ENCODE measurements around the gene USP33. TPM values are rescaled to one million over a fixed set of nuclear protein-coding genes. Genes with fewer than 3 reads are reported as not detected.

USP33 gene
- total RNA-seq, 4 donors from 2014 or later: 126 to 175 (median 142) TPM

DNA sequence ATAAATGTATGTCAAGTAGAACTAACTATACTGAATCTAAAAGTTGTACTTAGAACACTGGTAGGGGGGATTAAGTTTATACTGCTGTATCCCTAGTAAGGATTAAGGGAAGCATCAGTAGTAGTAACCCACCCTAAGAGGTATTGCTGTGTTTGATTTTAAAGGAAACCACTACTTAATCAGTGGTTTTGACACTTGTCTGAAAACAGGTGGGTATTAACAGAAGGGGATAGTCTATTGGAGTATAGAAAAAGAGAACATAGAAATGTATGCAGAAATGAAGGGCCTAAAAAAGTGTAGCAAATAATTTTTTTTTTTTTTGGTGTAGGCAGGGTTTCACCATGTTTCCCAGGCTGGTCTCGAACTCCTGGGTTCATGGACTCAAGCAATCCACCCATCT lies 22.0 kb upstream of the USP33 start:
- TF ChIP-seq, protein P1, sequence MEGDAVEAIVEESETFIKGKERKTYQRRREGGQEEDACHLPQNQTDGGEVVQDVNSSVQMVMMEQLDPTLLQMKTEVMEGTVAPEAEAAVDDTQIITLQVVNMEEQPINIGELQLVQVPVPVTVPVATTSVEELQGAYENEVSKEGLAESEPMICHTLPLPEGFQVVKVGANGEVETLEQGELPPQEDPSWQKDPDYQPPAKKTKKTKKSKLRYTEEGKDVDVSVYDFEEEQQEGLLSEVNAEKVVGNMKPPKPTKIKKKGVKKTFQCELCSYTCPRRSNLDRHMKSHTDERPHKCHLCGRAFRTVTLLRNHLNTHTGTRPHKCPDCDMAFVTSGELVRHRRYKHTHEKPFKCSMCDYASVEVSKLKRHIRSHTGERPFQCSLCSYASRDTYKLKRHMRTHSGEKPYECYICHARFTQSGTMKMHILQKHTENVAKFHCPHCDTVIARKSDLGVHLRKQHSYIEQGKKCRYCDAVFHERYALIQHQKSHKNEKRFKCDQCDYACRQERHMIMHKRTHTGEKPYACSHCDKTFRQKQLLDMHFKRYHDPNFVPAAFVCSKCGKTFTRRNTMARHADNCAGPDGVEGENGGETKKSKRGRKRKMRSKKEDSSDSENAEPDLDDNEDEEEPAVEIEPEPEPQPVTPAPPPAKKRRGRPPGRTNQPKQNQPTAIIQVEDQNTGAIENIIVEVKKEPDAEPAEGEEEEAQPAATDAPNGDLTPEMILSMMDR (IDR thresholded peaks at IDR 0.05; ENCODE audit: low read depth): no peak

DNA sequence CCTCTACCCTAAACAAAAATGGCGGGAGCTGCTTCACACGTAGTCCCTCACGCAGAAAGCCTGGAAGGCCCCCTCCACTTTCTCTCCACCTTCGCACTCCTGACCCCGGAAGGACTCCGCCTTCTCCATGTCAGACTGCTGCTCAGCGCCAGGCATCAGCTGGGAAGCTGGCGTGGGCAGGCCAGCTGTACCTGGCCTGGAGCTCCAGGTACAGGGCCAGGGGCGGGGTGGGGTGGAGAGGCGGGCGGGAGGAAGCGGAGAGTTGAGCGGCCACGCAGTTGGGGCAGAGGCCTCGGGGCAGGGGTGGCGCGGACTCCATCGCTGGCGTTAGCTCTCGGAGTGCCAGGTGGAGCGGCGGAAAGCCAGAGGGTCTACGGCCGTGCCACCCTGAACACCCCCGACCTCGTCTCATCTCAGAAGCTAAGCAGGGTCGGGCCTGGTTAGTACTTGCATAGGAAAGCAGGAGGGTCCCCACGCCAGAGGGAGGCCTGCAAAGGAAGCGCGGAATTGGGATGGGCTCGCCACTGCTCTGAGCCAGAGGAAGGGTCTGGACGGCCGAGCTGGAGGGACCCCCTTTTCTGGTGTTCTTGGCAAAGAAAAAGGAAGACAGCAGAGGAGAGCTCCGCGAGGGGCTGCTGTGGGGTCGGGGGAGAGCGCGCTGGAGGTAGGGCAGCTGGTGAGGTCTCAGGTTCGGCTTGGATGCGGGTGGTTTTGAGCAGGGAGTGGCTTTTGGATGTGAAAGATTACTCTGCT lies 20.1 kb upstream of the USP33 start, which contains the start of gene MIGA1:
Gene MIGA1 (plus strand): TSS at position 121 of the 753 bp plus-strand sequence. CDS start 3,604 bp downstream, outside the sequence.
- TF ChIP-seq, protein P1 (IDR thresholded peaks at IDR 0.05; ENCODE audit: low read depth): no peak

DNA sequence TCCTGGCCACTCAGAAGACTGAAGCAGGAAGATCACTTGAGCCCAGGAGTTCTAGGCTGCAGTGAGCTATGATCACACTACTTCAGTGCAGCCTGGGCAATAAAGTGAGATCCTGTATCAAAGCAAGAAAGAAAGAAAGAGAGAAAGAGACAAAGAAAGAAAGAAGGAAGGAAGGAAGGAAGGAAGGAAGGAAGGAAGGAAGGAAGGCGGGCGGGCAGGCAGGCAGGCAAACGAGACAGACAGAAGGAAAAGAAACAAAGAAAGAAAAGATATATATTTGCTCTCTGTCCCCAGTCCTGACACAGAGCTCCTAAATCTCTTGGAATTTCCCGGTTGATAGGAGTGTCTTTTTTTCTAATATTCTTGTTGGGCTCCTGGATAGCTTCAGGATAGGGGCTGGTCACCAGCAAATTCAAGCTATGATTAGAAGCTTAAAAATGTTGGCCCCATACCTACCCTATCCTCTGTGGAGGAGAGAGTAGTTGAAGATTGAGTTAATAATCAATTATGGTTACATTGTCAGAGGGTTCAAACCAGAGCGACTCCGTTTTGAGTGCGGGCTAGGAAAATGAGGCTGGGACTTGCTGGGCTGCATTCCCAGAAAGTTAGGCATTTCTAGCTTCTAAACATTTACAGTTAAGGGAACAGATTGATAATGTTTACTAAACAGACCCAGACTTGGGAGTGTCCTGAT lies 16.5 kb upstream of the USP33 start:
- TF ChIP-seq, protein P1 (IDR thresholded peaks at IDR 0.05; ENCODE audit: low read depth): no peak

DNA sequence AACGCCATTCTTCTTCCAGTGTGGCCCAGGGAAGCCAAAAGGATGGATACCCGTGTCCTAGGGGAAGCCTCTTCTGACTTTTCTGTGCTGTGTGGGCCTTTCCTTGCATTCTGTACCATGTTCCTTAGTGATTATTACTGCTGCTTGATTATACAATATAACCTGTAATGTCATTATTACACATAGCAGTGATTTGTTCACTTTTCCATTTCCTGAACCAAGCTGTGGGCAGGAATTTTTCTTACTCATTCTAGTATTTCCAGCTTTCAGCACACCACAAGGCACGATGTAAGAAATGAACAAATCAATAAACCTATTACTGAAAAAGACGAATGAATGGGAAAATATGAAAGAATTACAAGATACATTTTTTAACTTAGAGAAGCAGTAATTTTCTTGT lies 8.4 kb upstream of the USP33 start:
- TF ChIP-seq, protein P1 (IDR thresholded peaks at IDR 0.05; ENCODE audit: low read depth): no peak

DNA sequence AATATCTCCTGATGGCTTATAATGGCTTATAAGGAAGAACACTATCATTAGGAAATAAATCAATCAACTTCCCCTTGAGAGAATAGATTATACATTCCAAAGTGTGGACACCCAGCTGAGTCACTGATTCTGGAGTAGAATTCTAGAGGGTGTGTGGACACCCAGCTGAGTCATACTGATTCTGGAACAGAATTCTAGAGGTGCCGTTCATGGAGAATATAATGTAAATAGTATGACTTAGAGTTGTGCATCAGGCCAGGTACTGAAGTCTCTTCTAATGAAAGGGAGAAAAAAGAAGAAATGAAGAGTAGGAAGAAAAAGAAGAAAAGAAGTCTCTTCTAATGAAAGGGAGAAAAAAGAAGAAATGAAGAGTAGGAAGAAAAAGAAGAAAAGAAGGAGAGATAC lies 2.4 kb upstream of the USP33 start:
- TF ChIP-seq, protein P1 (IDR thresholded peaks at IDR 0.05; ENCODE audit: low read depth): no peak

DNA sequence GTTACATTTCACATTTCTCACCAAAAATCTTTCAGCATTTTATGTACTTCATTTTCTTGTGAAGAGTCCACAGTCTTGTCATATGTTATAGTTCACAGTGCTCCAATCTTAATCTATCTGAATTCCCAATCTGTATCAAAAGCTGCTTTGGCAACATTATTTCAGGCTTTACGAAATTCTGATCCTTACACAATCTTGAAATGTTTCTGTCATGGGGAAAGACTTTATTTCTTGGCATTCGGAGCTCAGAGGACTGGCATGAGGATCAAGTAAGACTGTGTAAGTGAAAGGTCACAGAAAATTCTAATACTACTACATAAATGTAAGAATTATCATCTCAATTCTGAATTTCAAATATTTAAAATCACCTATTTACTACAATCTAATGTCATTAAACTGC lies 2.0 kb downstream of the USP33 start:
- TF ChIP-seq, protein P1 (IDR thresholded peaks at IDR 0.05; ENCODE audit: low read depth): no peak

DNA sequence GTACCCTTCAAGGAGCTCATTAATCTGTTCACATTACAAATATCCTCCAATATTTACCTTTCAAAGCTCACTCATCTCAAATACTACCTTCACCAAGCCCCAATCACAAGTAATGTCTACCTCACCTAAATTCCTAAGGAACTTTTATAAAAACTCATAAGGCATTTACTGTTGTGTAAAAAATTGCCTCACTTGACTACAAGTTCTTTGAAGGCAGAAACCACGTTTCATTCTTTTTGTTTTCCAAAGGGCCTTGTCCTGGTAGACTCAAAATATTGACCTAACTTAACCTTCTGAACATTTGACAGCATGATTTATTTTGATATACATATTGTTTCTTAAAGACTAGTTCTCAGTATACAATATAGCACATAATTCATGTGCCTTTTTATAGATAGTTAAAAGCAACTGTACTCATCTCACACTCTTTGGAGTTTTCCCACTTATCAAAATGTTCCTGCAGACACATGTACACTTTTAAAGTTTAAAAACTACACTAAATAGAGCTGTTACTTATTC lies 2.5 kb downstream of the USP33 start:
- TF ChIP-seq, protein P1 (IDR thresholded peaks at IDR 0.05; ENCODE audit: low read depth): no peak

All from subcutaneous adipose tissue (tissue), 4 donors.